Measurements from ENCODE around the gene STXBP6. TPM values are rescaled to one million over a fixed set of nuclear protein-coding genes. Genes with fewer than 3 reads are reported as not detected.

STXBP6 gene
- total RNA-seq, 2 donors from 2014 or later: 13.5 to 20.2 TPM

DNA sequence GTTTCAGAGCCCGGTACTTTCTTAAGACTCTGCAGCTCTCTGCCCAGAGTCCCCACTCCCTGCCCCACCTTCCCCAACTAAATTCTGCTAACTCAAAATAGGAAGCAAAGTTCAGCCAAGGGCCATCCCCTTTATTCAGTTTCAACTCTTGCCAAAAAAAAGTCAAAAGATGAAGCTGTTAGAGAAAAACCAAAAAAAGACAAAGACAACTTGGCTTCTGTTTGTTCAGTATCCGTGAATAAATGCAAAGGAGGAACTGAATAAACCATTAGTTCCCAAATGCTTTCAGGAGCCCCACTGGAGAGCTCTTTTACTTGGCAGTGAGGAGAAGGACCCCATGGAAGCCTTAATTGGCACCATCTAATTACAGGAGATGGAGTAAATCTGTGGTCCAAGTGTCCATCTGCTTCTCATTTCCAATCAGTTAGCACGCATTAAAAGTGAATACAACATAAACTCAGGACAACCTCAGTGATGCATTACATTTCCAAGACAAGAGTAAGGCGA lies 260.5 kb downstream of the STXBP6 start:
- H3K36me3 ChIP-seq: no peaks in the 10 kb centered on the region
- peaks cover 0 to 14% of the 10 kb centered on the region in 2 donors for H3K4me1 ChIP-seq
- H3K27ac ChIP-seq: no peak overlapping the region
- H3K27me3 ChIP-seq: no peaks in the 10 kb centered on the region
- TF ChIP-seq, protein P1, sequence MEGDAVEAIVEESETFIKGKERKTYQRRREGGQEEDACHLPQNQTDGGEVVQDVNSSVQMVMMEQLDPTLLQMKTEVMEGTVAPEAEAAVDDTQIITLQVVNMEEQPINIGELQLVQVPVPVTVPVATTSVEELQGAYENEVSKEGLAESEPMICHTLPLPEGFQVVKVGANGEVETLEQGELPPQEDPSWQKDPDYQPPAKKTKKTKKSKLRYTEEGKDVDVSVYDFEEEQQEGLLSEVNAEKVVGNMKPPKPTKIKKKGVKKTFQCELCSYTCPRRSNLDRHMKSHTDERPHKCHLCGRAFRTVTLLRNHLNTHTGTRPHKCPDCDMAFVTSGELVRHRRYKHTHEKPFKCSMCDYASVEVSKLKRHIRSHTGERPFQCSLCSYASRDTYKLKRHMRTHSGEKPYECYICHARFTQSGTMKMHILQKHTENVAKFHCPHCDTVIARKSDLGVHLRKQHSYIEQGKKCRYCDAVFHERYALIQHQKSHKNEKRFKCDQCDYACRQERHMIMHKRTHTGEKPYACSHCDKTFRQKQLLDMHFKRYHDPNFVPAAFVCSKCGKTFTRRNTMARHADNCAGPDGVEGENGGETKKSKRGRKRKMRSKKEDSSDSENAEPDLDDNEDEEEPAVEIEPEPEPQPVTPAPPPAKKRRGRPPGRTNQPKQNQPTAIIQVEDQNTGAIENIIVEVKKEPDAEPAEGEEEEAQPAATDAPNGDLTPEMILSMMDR (IDR thresholded peaks at IDR 0.05): no peak
- no peaks in the 10 kb centered on the region for H3K9me3 ChIP-seq
- no peak overlapping the region for H3K4me3 ChIP-seq
- DNase-seq (ENCODE audit: low spot score): no peak

DNA sequence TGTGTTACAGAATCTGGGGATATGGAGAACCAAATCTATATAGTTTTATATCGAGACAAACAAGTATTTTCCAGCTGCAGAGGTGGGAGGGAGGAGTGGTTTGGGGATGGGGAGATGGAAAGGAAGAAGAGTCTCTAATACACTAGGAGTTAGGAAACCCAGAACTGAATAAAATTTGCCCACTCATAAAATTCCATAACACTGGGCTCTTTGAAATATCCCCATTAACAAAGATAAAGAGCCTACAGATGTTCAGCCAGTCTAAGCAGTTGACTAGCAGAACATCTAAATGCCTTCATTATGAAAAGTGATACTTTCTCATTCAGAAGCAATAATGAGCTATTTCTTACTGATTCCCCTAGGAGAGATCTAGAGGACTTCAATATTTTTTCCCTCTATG lies 264.2 kb downstream of the STXBP6 start:
- Histone ChIP-seq H3K4me3 (no peak overlapping the region), H3K27ac (no peak overlapping the region), H3K9me3 (no peaks in the 10 kb centered on the region), H3K4me1 (peaks cover 0 to 14% of the 10 kb centered on the region in 2 donors), H3K27me3 (no peaks in the 10 kb centered on the region), H3K36me3 (no peaks in the 10 kb centered on the region)
- TF ChIP-seq, protein P1 (IDR thresholded peaks at IDR 0.05): no peak
- DNase-seq (ENCODE audit: low spot score): no peak

DNA sequence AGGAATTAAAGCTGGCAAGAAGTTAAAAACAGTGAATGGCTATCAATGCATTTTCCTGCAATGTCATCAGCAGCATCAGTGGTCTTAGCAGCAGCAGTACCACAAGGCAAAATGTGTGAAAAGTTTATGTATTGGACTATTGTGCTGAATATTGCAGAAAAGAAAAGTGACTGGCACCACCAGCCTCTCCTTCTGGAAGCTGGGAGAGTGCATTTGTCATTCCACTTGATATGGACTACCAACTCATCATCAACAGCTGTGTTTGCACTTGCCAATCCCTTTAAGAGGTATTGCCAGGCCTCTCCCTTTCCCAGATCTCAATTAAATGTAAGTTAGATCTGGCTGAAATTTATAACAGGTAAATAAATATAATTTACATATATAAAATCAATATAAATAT lies 265.0 kb downstream of the STXBP6 start:
- TF ChIP-seq, protein P1 (IDR thresholded peaks at IDR 0.05): no peak
- Histone ChIP-seq H3K9me3 (no peaks in the 10 kb centered on the region), H3K36me3 (no peaks in the 10 kb centered on the region), H3K4me1 (peaks cover 0 to 13% of the 10 kb centered on the region in 2 donors), H3K27me3 (no peaks in the 10 kb centered on the region), H3K27ac (no peak overlapping the region), H3K4me3 (no peak overlapping the region)
- DNase-seq (ENCODE audit: low spot score): no peak

- H3K36me3 ChIP-seq: no peaks in the 10 kb centered on the region
- H3K27ac ChIP-seq: no peak overlapping the region
- TF ChIP-seq, protein P1 (IDR thresholded peaks at IDR 0.05): no peak
- H3K4me1 ChIP-seq: peaks cover 0 to 1% of the 10 kb centered on the region in 2 donors
- no peaks in the 10 kb centered on the region for H3K27me3 ChIP-seq
- no peak overlapping the region for H3K4me3 ChIP-seq
- H3K9me3 ChIP-seq: no peaks in the 10 kb centered on the region
- no peak for DNase-seq (ENCODE audit: low spot score)
These were observed 266.2 kb downstream of the STXBP6 start for GRCh38 chr14:24783791-24784190.

GRCh38 chr14:24780281-24780680 lies 269.7 kb downstream of the STXBP6 start:
- TF ChIP-seq, protein P1 (IDR thresholded peaks at IDR 0.05): no peak
- no peak for DNase-seq (ENCODE audit: low spot score)
- H3K27ac ChIP-seq: no peak overlapping the region

GRCh38 chr14:24777678-24778077 lies 272.3 kb downstream of the STXBP6 start:
- H3K4me1 ChIP-seq: peaks cover 0 to 13% of the 10 kb centered on the region in 2 donors
- TF ChIP-seq, protein P1 (IDR thresholded peaks at IDR 0.05): no peak
- H3K4me3 ChIP-seq: no peak overlapping the region
- no peaks in the 10 kb centered on the region for H3K36me3 ChIP-seq
- H3K27ac ChIP-seq: no peak overlapping the region
- DNase-seq (ENCODE audit: low spot score): no peak
- no peaks in the 10 kb centered on the region for H3K9me3 ChIP-seq
- no peaks in the 10 kb centered on the region for H3K27me3 ChIP-seq

More at GRCh38 chr14:24780281-24780680, 269.7 kb downstream of the STXBP6 start:
- Histone ChIP-seq H3K4me1 (no peaks in the 10 kb centered on the region), H3K9me3 (no peaks in the 10 kb centered on the region), H3K36me3 (no peaks in the 10 kb centered on the region), H3K27me3 (no peaks in the 10 kb centered on the region), H3K4me3 (no peak overlapping the region)

All from right atrium auricular region (tissue), 2 donors.